HEK293T (cell line): Measurements from ENCODE around the gene CYYR1.

Experiments used
- CTCF ChIA-PET: fragments of 350-600 bp; formaldehyde crosslinking; extraction: SDS; loops from one replicate; lab custom pipeline; 2021; ENCODE audit warnings: antibody characterized with exemption, inconsistent platforms; lab: Yijun Ruan, JAX
- POLR2A ChIA-PET: fragments of 350-600 bp; formaldehyde crosslinking; extraction: SDS; loops from one replicate; lab custom pipeline; 2020; ENCODE audit warnings: antibody characterized with exemption, inconsistent platforms; lab: Yijun Ruan, JAX
- DNase-seq: peaks from one replicate; pipeline ENCODE4 v3.0.0; 2012; ENCODE audit warnings: mixed read lengths; ENCODE audit errors: extremely low spot score
- ARNT ChIP-seq: fragments of 450-650 bp; IDR thresholded peaks from 2 replicates; pipeline ENCODE4 v1.6.1; 2017; ENCODE audit warnings: mild to moderate bottlenecking
- BHLHE40 ChIP-seq: fragments of 450-650 bp; IDR thresholded peaks from 2 replicates; pipeline ENCODE4 v1.6.1; 2016; ENCODE audit warnings: mild to moderate bottlenecking, moderate library complexity, borderline replicate concordance
- CTBP1 ChIP-seq: fragments of 450-650 bp; IDR thresholded peaks from 2 replicates; pipeline ENCODE4 v1.6.1; 2016; ENCODE audit warnings: borderline replicate concordance
- ELF4 ChIP-seq: fragments of 450-650 bp; IDR thresholded peaks from 2 replicates; pipeline ENCODE4 v1.6.1; 2017; ENCODE audit warnings: antibody characterized with exemption
- FOXA1 ChIP-seq: fragments of 450-650 bp; IDR thresholded peaks from 2 replicates; pipeline ENCODE4 v1.6.1; 2016; ENCODE audit warnings: mild to moderate bottlenecking
- FOXK2 ChIP-seq: fragments of 450-650 bp; IDR thresholded peaks from 2 replicates; pipeline ENCODE4 v1.6.1; 2016; ENCODE audit warnings: mild to moderate bottlenecking
- FOXM1 ChIP-seq: fragments of 450-650 bp; IDR thresholded peaks from 2 replicates; pipeline ENCODE4 v1.6.1; 2017; ENCODE audit warnings: mild to moderate bottlenecking, borderline replicate concordance
- HDGF ChIP-seq: fragments of 450-650 bp; IDR thresholded peaks from 2 replicates; pipeline ENCODE4 v1.6.1; 2017; ENCODE audit warnings: antibody characterized with exemption, borderline replicate concordance
- L3MBTL2 ChIP-seq: fragments of 450-650 bp; conservative IDR thresholded peaks from 2 replicates; pipeline ENCODE4 v1.6.1; 2016; ENCODE audit warnings: mild to moderate bottlenecking
- LEF1 ChIP-seq: fragments of 450-650 bp; IDR thresholded peaks from 2 replicates; pipeline ENCODE4 v1.6.1; 2017; ENCODE audit warnings: mild to moderate bottlenecking, borderline replicate concordance
- NFRKB ChIP-seq: fragments of 450-650 bp; IDR thresholded peaks from 2 replicates; pipeline ENCODE4 v1.6.1; 2016; ENCODE audit warnings: mild to moderate bottlenecking, moderate library complexity
- PKNOX1 ChIP-seq: fragments of 450-650 bp; IDR thresholded peaks from 2 replicates; pipeline ENCODE4 v1.6.1; 2016
- SP1 ChIP-seq: fragments of 450-650 bp; IDR thresholded peaks from 2 replicates; pipeline ENCODE4 v1.6.1; 2017
- SUZ12 ChIP-seq: fragments of 450-650 bp; IDR thresholded peaks from 2 replicates; pipeline ENCODE4 v1.6.1; 2016; ENCODE audit warnings: mild to moderate bottlenecking
- TARDBP ChIP-seq: fragments of 450-650 bp; IDR thresholded peaks from 2 replicates; pipeline ENCODE4 v1.6.1; 2016
- ZNF384 ChIP-seq: fragments of 450-650 bp; IDR thresholded peaks from 2 replicates; pipeline ENCODE4 v1.6.1; 2016

The CYYR1 gene

GRCh38 chr21:26445440-26445839 is 127.6 kb downstream of the CYYR1 start:
- DNase-seq, result no peak
- CTCF ChIA-PET, result no interaction called here
- no peak for TF ChIP-seq CTBP1
- no peak for TF ChIP-seq HDGF
- TF ChIP-seq BHLHE40, result no peak
- no peak for TF ChIP-seq SUZ12
- TF ChIP-seq ZNF384, result no peak
- no peak for TF ChIP-seq TARDBP
- no peak for TF ChIP-seq PKNOX1
- TF ChIP-seq ARNT, result no peak
- POLR2A ChIA-PET, result no interaction called here

GRCh38 chr21:26444646-26445045 is 128.4 kb downstream of the CYYR1 start:
- ChIA-PET POLR2A (no interaction called here), CTCF (no interaction called here)
- TF ChIP-seq SP1, result no peak
- no peak for TF ChIP-seq ELF4
- no peak for TF ChIP-seq HDGF
- no peak for TF ChIP-seq PKNOX1
- TF ChIP-seq ARNT, result no peak
- no peak for TF ChIP-seq CTBP1
- TF ChIP-seq ZNF384, result no peak
- TF ChIP-seq LEF1, result no peak
- TF ChIP-seq FOXM1, result no peak
- no peak for TF ChIP-seq FOXA1
- TF ChIP-seq L3MBTL2, result no peak
- no peak for TF ChIP-seq BHLHE40
- TF ChIP-seq FOXK2, result no peak
- TF ChIP-seq TARDBP, result no peak
- TF ChIP-seq NFRKB, result no peak
- no peak for TF ChIP-seq SUZ12
- DNase-seq, result no peak

- no peak for TF ChIP-seq SUZ12
- TF ChIP-seq FOXK2, result no peak
- TF ChIP-seq ARNT, result no peak
- TF ChIP-seq ELF4, result no peak
- ChIA-PET POLR2A (no interaction called here), CTCF (no interaction called here)
- DNase-seq, result no peak
Measured at GRCh38 chr21:26443867-26444266, 129.2 kb downstream of the CYYR1 start.

DNA sequence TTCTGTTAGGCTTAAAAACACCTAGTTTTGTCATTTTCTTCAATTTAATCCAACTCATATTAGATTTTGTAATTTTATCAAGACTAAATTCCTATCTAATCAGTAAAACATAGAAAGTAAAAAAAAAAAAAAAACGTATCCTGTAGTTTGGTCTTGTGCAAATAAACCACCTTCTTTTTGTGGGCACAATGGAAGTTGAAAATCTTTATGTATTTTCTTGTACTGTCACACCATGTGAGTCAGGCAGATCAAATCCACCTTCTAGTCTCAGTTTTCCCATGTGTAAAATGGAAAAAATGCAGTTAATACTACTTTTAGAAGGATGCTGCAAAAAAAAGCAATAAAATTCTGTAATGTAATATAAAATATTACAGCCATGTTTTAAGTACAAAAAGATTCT is 129.8 kb downstream of the CYYR1 start:
- ChIA-PET CTCF (no interaction called here), POLR2A (no interaction called here)
- TF ChIP-seq ARNT (no peak), HDGF (no peak), SUZ12 (no peak), FOXA1 (no peak), PKNOX1 (no peak), FOXM1 (no peak), ZNF384 (no peak), LEF1 (no peak), BHLHE40 (no peak), SP1 (no peak), NFRKB (no peak), CTBP1 (no peak), FOXK2 (no peak), TARDBP (no peak), L3MBTL2 (no peak), ELF4 (no peak)
- no peak for DNase-seq

- POLR2A ChIA-PET, result no interaction called here
- CTCF ChIA-PET, result interaction anchor here (0.6 kb wide), 1 partner anchor 85 kb away, joined by 3 read pairs; no protein-coding TSS in a partner anchor
- DNase-seq, result no peak
- TF ChIP-seq HDGF, result no peak
- no peak for TF ChIP-seq ZNF384
- no peak for TF ChIP-seq TARDBP
- no peak for TF ChIP-seq SP1
- TF ChIP-seq CTBP1, result no peak
- no peak for TF ChIP-seq PKNOX1
- no peak for TF ChIP-seq L3MBTL2
- no peak for TF ChIP-seq ELF4
Measured at GRCh38 chr21:26441149-26441548, 131.9 kb downstream of the CYYR1 start.

DNA sequence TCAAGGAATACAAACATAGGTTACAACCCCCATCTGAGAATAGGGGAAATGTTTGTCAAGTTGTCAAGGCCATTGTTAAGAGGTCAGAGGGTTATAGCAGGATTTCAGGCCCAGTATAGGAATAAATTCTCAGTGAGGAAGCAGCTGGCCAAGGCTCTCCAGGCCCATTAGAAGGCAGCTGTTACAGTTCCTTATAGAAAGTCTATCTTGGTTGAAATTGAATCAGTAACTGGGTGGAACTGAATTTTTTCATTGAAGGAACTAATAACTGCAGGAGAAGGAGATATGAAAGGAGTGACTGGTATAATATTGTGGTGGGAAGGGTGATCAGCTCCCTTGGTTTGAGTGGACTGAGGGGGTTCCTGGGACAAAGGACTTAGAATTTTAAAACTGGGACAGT is 134.1 kb downstream of the CYYR1 start:
- no peak for DNase-seq
- TF ChIP-seq CTBP1 (no peak), TARDBP (no peak), FOXA1 (no peak), NFRKB (no peak), LEF1 (no peak), SP1 (no peak), SUZ12 (no peak), HDGF (no peak), ARNT (no peak), PKNOX1 (no peak), ZNF384 (no peak), FOXK2 (no peak), BHLHE40 (no peak), L3MBTL2 (no peak), ELF4 (no peak), FOXM1 (no peak)
- POLR2A ChIA-PET, result no interaction called here
- CTCF ChIA-PET, result no interaction called here
